Memory B cell (primary cell): ENCODE results near the gene KIAA0586.
"Not testable (repeated sequence)": the region's sequence is repeated elsewhere in the genome, so short reads cannot be mapped to it uniquely, and the experiment has no call there.

ENCODE experiments used
- ATAC-seq: fragments of 150-1000 bp; cut with Tn5 transposase; 2 replicates; pipeline ENCODE4 v1.10.0; 2021; ENCODE audit warnings: low read depth, mild to moderate bottlenecking, moderate library complexity
- DNase-seq, 2 donors: peaks; one replicate each; pipeline ENCODE4 v3.0.0; 2022; ENCODE audit warnings: low spot score in 2 of 2
- H3K27ac Mint-ChIP-seq: one replicate; pipeline ENCODE4 v1.8.0; 2022; ENCODE audit warnings: mild to moderate bottlenecking, moderate library complexity, mixed read lengths
- H3K27me3 Mint-ChIP-seq: one replicate; pipeline ENCODE4 v1.8.0; 2022; ENCODE audit warnings: mixed read lengths
- H3K36me3 Mint-ChIP-seq: one replicate; pipeline ENCODE4 v1.8.0; 2022; ENCODE audit warnings: mild to moderate bottlenecking, mixed read lengths
- H3K4me1 Mint-ChIP-seq: one replicate; pipeline ENCODE4 v1.8.0; 2022; ENCODE audit warnings: mixed read lengths
- H3K4me3 Mint-ChIP-seq: one replicate; pipeline ENCODE4 v1.8.0; 2022; ENCODE audit warnings: mild to moderate bottlenecking, moderate library complexity, mixed read lengths
- H3K9me3 Mint-ChIP-seq: one replicate; pipeline ENCODE4 v1.8.0; 2022; ENCODE audit warnings: mixed read lengths

The KIAA0586 gene

GRCh38 chr14:58428118-58428683, 682 bp downstream of the KIAA0586 start:
- Mint-ChIP-seq H3K4me1 (peaks cover 15% of the 10 kb centered on the region), H3K9me3 (no peaks in the 10 kb centered on the region), H3K4me3 (peak overlapping the region; percentile 83), H3K27me3 (no peaks in the 10 kb centered on the region), H3K27ac (peak overlapping the region; percentile 92), H3K36me3 (peaks cover 4% of the 10 kb centered on the region)
- ATAC-seq (no peak), DNase-seq (no peak)

DNA sequence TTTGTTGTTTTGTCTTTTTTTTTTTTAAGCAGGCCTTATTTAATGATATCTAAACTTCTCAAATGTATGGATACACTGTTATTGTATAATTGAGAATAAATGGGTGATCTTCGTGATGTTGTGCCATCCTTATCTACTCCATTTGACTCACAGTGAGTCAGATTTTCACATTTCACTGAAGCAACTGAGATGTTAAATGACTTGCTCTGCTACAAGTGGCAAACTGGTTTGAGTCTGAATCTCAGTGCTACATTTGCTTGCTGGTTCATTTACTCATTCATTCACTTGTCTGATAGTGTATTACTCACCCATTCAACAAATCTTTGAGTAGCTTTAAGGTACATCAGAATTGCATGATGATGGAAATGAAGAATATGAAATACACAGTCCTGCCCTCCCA, 2.6 kb downstream of the KIAA0586 start:
- ATAC-seq, result no peak
- Mint-ChIP-seq H3K4me3 (no peak overlapping the region), H3K27ac (peak overlapping the region; percentile 14), H3K36me3 (peaks cover 15% of the 10 kb centered on the region), H3K4me1 (peaks cover 12% of the 10 kb centered on the region), H3K9me3 (no peaks in the 10 kb centered on the region), H3K27me3 (no peaks in the 10 kb centered on the region)
- DNase-seq, result no peak

GRCh38 chr14:58439476-58439875, 12.0 kb downstream of the KIAA0586 start:
- H3K27ac Mint-ChIP-seq, result no peak overlapping the region
- H3K4me3 Mint-ChIP-seq, result no peak overlapping the region
- H3K36me3 Mint-ChIP-seq, result peaks cover 31% of the 10 kb centered on the region

DNA sequence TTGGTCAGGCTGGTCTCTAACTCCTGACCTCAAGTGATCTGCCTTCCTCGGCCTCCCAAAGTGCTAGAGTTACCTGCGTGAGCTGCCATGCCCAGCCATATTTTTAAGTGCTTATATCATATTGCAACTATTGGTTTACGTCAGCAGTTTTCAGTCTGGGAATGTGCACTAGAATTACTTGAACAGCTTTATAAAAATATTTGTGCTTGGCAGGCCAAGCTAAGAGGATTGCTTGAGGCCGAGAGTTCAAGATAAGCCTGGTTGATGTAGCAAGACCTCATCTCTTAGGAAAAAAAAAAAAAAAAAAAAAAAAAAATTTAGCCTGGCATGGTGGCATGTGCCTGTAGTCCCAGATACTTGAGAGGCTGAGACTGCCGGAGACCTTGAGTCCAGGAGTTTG, 17.1 kb downstream of the KIAA0586 start:
- no peak for DNase-seq
- Mint-ChIP-seq H3K27me3 (no peaks in the 10 kb centered on the region), H3K9me3 (no peaks in the 10 kb centered on the region), H3K4me3 (no peak overlapping the region), H3K4me1 (no peaks in the 10 kb centered on the region), H3K27ac (no peak overlapping the region), H3K36me3 (peaks cover 20% of the 10 kb centered on the region)
- ATAC-seq, result no peak

More at GRCh38 chr14:58439476-58439875, 12.0 kb downstream of the KIAA0586 start:
- peaks cover 8% of the 10 kb centered on the region for H3K4me1 Mint-ChIP-seq
- no peak for ATAC-seq
- DNase-seq, result no peak
- no peaks in the 10 kb centered on the region for H3K27me3 Mint-ChIP-seq
- H3K9me3 Mint-ChIP-seq, result no peaks in the 10 kb centered on the region

DNA sequence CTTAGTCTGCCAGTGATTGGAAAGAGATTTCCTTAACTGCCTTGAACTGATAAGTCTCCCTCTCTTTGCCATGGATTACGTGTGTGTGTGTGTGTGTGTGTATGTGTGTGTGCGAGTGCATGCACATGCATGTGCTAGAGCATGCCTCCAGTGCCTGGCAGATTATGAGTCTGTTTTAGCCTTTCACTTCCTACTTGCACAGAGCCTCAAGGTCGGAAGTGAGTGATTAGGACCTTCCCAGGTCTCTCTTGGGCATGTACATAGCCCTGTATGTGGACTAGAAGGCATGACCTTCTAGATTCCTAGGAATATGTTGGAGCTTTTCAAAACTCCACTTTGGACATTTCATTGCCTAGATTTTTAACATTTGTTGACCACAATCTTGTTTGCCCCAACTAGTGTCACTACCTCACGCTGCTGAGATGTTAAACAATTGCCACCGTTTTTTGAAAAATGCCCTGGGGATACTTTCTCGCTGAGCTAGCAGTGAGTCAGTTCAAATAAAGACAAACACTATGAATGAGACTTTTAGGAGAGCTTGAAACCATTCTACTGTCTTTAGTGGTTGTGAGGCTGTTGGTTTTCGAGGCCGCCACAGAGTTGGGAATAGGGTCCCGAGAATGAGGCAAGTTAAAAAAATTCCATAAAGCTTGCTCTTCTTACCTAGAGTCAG, 28.2 kb downstream of the KIAA0586 start:
- H3K36me3 Mint-ChIP-seq, result peaks cover 38% of the 10 kb centered on the region
- no peaks in the 10 kb centered on the region for H3K9me3 Mint-ChIP-seq

DNA sequence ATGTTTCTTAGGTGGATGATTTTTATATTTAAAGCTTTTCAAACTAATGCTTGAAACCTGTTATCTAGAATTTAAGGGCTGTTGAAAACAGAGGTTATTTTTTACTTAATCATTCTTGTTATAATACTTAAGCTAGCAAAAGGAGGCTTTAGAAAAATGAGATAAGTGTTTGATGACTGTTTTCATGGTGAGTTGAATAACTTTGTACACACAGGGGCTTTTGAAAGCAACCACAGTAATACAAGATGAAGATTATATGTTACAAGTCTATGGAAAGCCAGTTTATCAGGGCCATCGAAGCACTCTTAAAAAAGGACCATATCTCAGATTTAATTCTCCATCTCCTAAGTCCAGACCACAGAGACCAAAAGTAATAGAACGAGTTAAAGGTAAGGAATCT, 33.3 kb downstream of the KIAA0586 start:
- Mint-ChIP-seq H3K27ac (no peak overlapping the region), H3K9me3 (no peaks in the 10 kb centered on the region), H3K4me1 (no peaks in the 10 kb centered on the region), H3K36me3 (peaks cover 35% of the 10 kb centered on the region), H3K4me3 (no peak overlapping the region), H3K27me3 (no peaks in the 10 kb centered on the region)
- no peak for DNase-seq
- no peak for ATAC-seq

More for the DNA sequence above, 28.2 kb downstream of the KIAA0586 start:
- Mint-ChIP-seq H3K27me3 (no peaks in the 10 kb centered on the region), H3K4me3 (no peak overlapping the region), H3K4me1 (peaks cover 3% of the 10 kb centered on the region), H3K27ac (no peak overlapping the region)
- DNase-seq (no peak), ATAC-seq (no peak)

- no peaks in the 10 kb centered on the region for H3K27me3 Mint-ChIP-seq
- H3K4me3 Mint-ChIP-seq, result no peak overlapping the region
- H3K9me3 Mint-ChIP-seq, result no peaks in the 10 kb centered on the region
- H3K4me1 Mint-ChIP-seq, result no peaks in the 10 kb centered on the region
- no peak overlapping the region for H3K27ac Mint-ChIP-seq
- H3K36me3 Mint-ChIP-seq, result peaks cover 28% of the 10 kb centered on the region
- no peak for ATAC-seq
- no peak for DNase-seq
These were observed 35.6 kb downstream of the KIAA0586 start for GRCh38 chr14:58463147-58463546.

DNA sequence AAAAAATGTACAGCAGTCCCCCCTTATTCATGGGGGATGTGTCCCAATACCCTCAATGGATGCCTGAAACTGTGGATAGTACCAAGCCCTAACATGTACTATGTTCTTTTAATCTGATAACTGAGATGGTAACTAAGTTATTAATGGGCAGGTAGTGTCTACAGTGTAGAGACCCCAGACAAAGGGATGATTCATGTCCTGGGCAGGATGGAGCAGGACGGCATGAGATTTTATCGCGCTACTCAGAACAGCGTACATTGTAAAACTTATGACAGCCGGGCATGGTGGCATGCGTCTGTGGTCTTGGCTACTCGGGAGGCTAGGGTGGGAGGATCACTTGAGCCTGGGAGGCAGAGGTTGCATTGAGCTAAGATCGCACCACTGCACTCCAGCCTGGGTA, 37.1 kb downstream of the KIAA0586 start:
- no peaks in the 10 kb centered on the region for H3K27me3 Mint-ChIP-seq
- H3K36me3 Mint-ChIP-seq, result peaks cover 36% of the 10 kb centered on the region
- H3K27ac Mint-ChIP-seq, result no peak overlapping the region
- DNase-seq, result no peak
- no peak overlapping the region for H3K4me3 Mint-ChIP-seq
- ATAC-seq, result no peak
- no peaks in the 10 kb centered on the region for H3K4me1 Mint-ChIP-seq
- H3K9me3 Mint-ChIP-seq, result no peaks in the 10 kb centered on the region

DNA sequence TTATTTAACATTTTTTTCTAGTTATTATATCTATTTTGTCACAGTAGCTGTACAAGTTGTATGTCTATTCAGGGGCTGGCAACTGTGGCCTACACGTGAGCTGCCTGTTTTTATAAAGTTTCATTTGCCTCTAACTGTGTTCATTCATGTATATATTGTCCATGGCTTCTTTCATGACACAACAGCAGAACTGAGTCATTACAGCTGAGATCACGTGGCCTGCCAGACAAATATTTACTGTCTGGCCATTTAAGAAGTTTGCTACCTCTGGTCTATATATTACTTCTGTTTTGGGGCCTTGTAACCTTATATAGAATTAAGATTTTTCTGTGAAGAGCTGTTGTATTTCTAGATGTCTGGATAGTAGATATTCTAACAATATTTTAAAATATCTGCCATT, 37.9 kb downstream of the KIAA0586 start:
- ATAC-seq (no peak), DNase-seq (no peak)
- H3K9me3 Mint-ChIP-seq, result no peaks in the 10 kb centered on the region
- H3K4me1 Mint-ChIP-seq, result no peaks in the 10 kb centered on the region
- no peak overlapping the region for H3K27ac Mint-ChIP-seq
- no peaks in the 10 kb centered on the region for H3K27me3 Mint-ChIP-seq
- peaks cover 31% of the 10 kb centered on the region for H3K36me3 Mint-ChIP-seq
- H3K4me3 Mint-ChIP-seq, result no peak overlapping the region

GRCh38 chr14:58466459-58466858, 38.9 kb downstream of the KIAA0586 start:
- Mint-ChIP-seq H3K27me3 (no peaks in the 10 kb centered on the region), H3K4me3 (no peak overlapping the region), H3K9me3 (no peaks in the 10 kb centered on the region), H3K4me1 (no peaks in the 10 kb centered on the region), H3K36me3 (peaks cover 29% of the 10 kb centered on the region), H3K27ac (no peak overlapping the region)
- ATAC-seq (no peak), DNase-seq (no peak)

DNA sequence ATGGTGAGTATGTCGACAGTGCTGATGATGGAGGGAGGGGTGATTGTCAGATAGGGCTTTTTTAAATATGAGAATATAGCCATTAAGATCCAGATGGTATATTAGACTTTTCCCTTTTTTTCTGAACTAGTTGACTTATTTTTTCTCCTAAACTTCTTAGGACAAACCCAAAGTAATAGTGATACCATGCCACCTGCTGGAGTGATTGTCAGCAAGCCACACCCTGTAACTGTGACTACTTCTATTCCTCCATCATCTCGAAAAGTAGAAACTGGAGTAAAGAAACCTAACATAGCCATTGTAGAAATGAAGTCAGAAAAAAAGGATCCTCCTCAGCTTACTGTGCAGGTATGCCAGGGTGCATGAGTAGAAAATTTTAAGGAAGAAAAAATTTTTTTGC, 40.1 kb downstream of the KIAA0586 start:
- peaks cover 29% of the 10 kb centered on the region for H3K36me3 Mint-ChIP-seq
- H3K9me3 Mint-ChIP-seq, result no peaks in the 10 kb centered on the region
- no peak overlapping the region for H3K4me3 Mint-ChIP-seq
- no peak for DNase-seq
- H3K27me3 Mint-ChIP-seq, result no peaks in the 10 kb centered on the region
- H3K4me1 Mint-ChIP-seq, result no peaks in the 10 kb centered on the region
- ATAC-seq, result no peak
- H3K27ac Mint-ChIP-seq, result no peak overlapping the region

- Mint-ChIP-seq H3K4me3 (no peak overlapping the region), H3K9me3 (no peaks in the 10 kb centered on the region), H3K27ac (no peak overlapping the region), H3K36me3 (peaks cover 23% of the 10 kb centered on the region), H3K27me3 (no peaks in the 10 kb centered on the region), H3K4me1 (no peaks in the 10 kb centered on the region)
- ATAC-seq, result no peak
- no peak for DNase-seq
These were observed 41.8 kb downstream of the KIAA0586 start for GRCh38 chr14:58469309-58469708.

GRCh38 chr14:58476320-58476719, 48.8 kb downstream of the KIAA0586 start:
- ATAC-seq (no peak), DNase-seq (no peak)
- Mint-ChIP-seq H3K4me3 (no peak overlapping the region), H3K9me3 (no peaks in the 10 kb centered on the region), H3K4me1 (peaks cover 9% of the 10 kb centered on the region), H3K27me3 (no peaks in the 10 kb centered on the region), H3K27ac (no peak overlapping the region), H3K36me3 (peaks cover 23% of the 10 kb centered on the region)

GRCh38 chr14:58477653-58478052, 50.1 kb downstream of the KIAA0586 start:
- peaks cover 19% of the 10 kb centered on the region for H3K36me3 Mint-ChIP-seq
- no peak for ATAC-seq
- no peaks in the 10 kb centered on the region for H3K27me3 Mint-ChIP-seq
- H3K4me1 Mint-ChIP-seq, result peaks cover 9% of the 10 kb centered on the region
- H3K9me3 Mint-ChIP-seq, result no peaks in the 10 kb centered on the region
- H3K4me3 Mint-ChIP-seq, result no peak overlapping the region
- no peak for DNase-seq
- H3K27ac Mint-ChIP-seq, result peak overlapping the region; percentile 24

- H3K36me3 Mint-ChIP-seq, result peaks cover 21% of the 10 kb centered on the region
These were observed 50.8 kb downstream of the KIAA0586 start for GRCh38 chr14:58478329-58478728.

More at GRCh38 chr14:58478329-58478728, 50.8 kb downstream of the KIAA0586 start:
- H3K27me3 Mint-ChIP-seq, H3K27ac Mint-ChIP-seq, DNase-seq, H3K9me3 Mint-ChIP-seq, H3K4me1 Mint-ChIP-seq, ATAC-seq, H3K4me3 Mint-ChIP-seq: not testable (repeated sequence)
